ENCODE results near the gene MPV17L2. TPM values are rescaled to one million over a fixed set of nuclear protein-coding genes. Genes with fewer than 3 reads are reported as not detected.

Gene MPV17L2
- total RNA-seq, 1 donor from 2014 or later, result 50.1 TPM

DNA sequence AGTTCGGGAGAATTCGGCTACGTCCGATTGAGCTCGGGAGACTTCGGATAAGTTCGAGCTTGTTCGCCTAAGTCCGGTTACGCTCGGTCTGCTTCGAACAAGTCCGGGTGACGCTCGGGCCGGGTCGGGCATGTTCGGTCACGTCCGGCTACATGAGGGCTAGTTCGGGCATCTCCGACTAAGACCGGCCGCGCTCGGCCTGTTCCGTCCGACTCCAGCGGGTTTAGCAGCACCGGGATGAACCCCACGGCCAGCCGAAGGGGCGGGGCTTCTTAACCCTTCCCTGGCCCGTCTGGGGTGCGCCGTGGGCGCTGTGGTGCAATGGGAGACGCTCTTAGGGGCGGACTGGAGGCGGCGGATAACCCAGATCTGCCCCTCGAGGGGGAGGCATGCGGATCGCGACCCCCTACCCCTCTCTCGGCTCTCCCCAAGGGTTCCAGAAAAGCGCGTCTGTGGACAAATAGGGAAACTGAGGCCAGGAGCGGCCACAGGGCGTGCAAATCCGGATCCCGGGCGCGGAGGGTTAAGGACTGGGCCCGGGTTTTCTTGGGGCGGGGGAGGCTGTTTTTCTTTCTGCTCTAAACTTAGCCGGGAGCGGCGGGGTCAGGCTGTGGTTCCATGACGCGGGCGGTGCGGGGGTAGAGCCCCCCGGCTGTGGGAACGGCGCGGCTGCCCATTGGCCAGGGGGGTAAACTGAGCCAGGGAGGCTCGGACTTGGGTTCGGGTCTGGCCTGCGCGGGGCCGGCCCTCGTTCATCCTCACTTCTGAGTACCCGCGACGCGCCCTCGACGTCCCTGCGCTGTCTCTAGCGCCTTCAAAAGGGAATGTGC lies 31.7 kb downstream of the MPV17L2 start:
- H3K4me3 ChIP-seq (ENCODE audit: low read depth, low read length), result peak overlapping the region; percentile 58
- TF ChIP-seq, protein P1, sequence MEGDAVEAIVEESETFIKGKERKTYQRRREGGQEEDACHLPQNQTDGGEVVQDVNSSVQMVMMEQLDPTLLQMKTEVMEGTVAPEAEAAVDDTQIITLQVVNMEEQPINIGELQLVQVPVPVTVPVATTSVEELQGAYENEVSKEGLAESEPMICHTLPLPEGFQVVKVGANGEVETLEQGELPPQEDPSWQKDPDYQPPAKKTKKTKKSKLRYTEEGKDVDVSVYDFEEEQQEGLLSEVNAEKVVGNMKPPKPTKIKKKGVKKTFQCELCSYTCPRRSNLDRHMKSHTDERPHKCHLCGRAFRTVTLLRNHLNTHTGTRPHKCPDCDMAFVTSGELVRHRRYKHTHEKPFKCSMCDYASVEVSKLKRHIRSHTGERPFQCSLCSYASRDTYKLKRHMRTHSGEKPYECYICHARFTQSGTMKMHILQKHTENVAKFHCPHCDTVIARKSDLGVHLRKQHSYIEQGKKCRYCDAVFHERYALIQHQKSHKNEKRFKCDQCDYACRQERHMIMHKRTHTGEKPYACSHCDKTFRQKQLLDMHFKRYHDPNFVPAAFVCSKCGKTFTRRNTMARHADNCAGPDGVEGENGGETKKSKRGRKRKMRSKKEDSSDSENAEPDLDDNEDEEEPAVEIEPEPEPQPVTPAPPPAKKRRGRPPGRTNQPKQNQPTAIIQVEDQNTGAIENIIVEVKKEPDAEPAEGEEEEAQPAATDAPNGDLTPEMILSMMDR (conservative IDR thresholded peaks at IDR 0.05; ENCODE audit: low read depth, low read length), result no peak
- DNase-seq (ENCODE audit: low read depth), result peak; percentile 87

DNA sequence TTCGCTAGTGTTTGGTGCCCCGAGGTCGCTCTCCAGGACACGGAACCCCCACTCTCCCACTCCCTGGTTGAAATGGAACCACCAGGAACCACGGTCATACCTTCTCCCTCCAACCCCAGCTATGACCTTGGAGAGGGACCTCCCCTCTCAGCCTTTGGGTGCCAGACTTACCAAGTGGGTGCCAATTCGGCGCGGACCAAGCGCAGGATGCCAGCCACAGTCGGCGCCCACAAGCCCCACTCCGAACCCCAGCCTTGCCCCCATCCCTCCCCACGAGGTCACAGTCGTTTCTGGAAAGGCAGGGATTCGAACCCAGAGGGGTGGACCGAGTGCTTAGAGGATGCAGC lies 32.3 kb downstream of the MPV17L2 start:
- DNase-seq (ENCODE audit: low read depth), result no peak
- TF ChIP-seq, protein P1 (conservative IDR thresholded peaks at IDR 0.05; ENCODE audit: low read depth, low read length), result no peak
- H3K4me3 ChIP-seq (ENCODE audit: low read depth, low read length), result no peak overlapping the region

DNA sequence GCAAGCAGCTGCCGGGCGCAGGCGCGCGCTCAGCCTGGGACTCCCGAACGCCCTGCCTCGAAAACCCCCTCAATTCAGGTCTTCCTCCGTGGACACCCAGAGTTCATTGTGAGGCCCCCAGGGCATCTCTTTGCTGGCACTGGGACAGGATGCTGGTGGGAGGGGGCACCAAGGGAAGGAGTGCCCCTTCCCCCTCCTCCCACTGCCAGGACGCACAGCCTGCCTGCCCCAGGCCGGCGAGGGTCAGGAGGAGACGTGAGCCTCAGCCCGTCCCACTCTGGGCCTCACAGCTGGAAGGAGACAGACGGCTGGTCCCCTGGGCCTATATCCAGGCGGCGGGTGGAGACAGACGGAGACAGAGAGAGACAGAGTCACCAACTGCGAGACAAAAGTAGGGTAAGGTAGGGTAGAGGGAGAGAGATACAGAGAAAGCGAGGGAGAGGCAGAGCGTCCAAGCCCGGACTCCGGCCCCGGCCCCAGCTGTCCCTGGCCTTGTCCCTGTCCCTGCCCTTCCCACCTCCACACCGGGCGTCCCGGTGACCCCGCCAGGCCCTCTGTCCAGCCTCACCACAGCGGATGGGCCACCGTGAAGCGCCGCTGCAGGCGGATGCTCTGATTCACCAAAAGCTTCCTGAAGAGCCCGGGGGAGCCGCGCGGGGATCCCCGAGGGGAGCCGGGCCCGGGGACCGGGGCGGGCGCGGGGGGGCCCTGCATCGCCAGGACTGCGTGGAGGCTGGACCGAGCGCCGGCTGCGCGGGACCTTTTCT lies 32.9 kb downstream of the MPV17L2 start, which contains the start of gene PDE4C:
TSS of gene PDE4C (minus strand) at position 737 of the 767 bp plus-strand sequence. CDS start at position 714, 23 bp downstream.
- DNase-seq (ENCODE audit: low read depth), result no peak
- TF ChIP-seq, protein P1 (conservative IDR thresholded peaks at IDR 0.05; ENCODE audit: low read depth, low read length), result no peak
- H3K4me3 ChIP-seq (ENCODE audit: low read depth, low read length), result no peak within 1 kb of the TSS

DNA sequence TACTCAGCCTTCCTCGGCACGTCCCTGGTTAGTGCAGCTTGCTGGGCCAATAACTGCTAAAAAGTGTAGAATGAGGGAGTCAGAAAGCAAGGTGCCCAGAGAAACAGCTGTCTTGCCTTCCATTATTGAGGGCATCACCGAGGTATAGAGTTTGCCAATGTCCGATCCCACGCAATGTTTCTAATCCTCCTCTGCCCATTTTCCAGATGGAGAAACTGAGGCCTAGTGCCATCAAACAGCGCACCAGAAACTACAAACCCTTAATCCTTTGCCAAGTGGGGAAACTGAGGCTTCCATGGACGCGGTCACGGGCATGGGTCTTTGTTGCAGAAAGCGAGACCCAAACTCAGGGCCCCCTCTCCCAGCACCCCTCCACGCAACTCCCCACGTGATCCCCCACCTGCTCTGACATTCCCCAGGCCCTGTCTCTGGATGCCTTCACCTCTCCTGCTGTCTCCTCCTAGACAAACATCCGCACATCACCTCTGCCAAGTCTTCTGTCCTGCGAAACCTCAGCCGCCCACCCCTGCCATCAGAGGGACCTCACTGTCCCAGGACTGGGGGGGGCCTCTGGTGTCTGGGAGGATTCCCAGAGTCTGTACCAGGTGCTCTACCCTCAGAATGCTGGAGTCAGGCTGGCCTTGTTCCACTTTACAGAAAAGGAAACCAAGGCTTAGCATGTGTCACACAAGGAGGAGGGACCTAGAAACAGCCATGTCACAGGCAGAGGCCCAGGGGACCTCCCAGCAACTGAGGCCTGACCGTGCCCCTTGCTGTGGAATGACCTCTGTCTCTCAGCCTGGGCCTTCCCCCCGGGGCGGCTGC lies 34.1 kb downstream of the MPV17L2 start:
- DNase-seq (ENCODE audit: low read depth), result no peak
- TF ChIP-seq, protein P1 (conservative IDR thresholded peaks at IDR 0.05; ENCODE audit: low read depth, low read length), result no peak
- no peak overlapping the region for H3K4me3 ChIP-seq (ENCODE audit: low read depth, low read length)

DNA sequence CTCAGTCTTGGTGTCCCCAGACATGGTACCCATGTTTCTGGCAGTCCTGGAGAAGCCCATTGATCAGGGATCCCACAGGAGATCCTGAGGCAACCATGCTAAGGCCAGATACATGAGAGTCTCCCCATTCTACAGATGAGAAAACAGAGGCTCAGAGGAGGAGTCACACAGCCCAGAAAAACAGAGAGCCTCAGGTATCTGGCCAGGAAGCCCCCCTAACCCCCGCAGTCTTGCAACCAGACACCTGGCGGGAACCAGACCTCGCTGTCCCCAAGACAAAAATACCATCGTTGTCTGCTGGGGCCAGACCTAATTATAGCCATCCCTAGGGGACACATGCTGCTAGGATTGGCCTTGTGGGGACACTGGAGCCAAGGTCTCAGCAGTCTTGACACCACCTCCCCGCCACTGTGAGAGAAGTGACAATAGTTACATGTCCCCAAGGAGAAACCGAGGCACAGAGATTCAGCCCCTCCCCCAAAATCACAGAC lies 34.8 kb downstream of the MPV17L2 start:
- TF ChIP-seq, protein P1 (conservative IDR thresholded peaks at IDR 0.05; ENCODE audit: low read depth, low read length), result no peak
- no peak for DNase-seq (ENCODE audit: low read depth)
- no peak overlapping the region for H3K4me3 ChIP-seq (ENCODE audit: low read depth, low read length)

DNA sequence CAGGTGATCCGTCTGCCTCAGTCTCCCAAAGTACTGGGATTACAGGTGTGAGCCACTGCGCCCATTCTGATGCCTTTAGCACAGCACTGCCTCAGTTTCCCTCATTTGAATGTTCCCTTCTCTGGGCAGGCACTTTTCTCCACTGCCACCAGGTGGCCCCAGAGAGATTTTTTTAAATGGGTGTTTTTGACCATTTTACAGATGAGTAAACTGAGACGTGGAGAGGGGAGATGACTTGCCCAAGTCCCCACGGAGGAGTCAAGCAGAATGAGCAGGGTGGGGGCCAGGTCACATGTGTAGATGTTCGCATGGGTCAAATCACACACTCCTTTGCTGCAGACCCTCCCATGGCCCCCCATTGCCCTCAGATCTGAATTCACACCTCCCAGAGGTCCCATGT lies 36.5 kb downstream of the MPV17L2 start:
- H3K4me3 ChIP-seq (ENCODE audit: low read depth, low read length), result no peak overlapping the region
- DNase-seq (ENCODE audit: low read depth), result no peak
- TF ChIP-seq, protein P1 (conservative IDR thresholded peaks at IDR 0.05; ENCODE audit: low read depth, low read length), result peak; percentile 60

Measured in epithelial cell of proximal tubule (primary cell).